ENCODE data around the gene ANKS1B.
"Not testable (repeated sequence)": the region's sequence is repeated elsewhere in the genome, so short reads cannot be mapped to it uniquely, and the experiment has no call there.

ANKS1B gene

DNA sequence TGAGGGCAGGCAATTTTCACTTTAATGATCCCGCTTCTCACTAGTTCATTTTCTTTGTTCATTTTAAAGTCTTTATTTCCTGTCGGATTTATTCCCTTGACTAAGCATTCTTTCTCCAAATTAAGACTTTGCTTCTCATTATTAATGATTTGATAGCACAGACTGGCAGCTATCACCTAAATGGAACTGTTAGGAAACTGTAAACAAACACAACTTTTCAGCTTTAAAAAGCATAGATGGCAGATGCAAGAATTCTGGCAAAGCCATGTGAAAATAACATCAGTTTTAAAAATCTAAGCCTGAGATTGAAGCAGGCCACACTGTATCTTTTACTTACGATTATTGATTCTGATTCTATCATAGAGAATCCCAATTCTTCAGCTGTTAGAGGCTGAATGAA, 225.7 kb downstream of the ANKS1B start:
- DNase-seq (ENCODE audit: low read depth), result no peak

DNA sequence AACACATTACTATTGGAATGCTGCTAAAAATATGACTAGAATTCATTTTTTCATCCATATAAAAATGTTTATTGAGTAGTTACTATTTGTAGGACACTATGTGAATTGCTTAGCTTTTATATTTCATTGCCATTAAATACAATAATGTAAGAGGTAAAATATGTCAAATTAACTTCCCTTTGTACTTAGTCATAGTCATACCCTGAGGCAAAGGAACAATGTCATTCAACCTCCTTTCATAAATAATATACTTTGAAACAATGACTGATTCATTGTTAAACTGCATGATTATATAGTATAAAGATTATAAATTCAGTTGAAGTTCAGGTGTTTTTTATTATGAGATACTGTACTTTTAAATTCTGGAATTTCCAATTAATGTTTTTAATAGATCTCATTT, 232.0 kb downstream of the ANKS1B start:
- no peak for DNase-seq (ENCODE audit: low read depth)

DNA sequence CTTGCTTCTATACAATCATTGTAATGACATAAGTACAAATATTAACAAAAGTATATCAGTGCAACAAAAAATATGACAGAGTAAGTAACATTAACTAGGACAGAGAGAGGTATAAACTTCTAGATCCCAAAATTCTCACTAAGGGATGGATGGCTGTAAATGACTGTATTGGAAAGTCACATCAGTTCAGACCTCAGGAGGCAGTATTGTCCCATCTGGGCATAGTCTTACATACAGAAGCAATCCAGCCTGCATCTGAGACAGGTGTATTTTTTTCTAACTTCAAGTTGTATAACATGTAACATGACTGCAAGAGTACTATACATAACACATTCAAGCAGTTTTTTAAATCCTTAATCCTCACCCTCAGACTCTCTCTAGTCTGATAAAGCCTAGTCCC, 238.2 kb downstream of the ANKS1B start:
- DNase-seq (ENCODE audit: low read depth), result no peak

DNA sequence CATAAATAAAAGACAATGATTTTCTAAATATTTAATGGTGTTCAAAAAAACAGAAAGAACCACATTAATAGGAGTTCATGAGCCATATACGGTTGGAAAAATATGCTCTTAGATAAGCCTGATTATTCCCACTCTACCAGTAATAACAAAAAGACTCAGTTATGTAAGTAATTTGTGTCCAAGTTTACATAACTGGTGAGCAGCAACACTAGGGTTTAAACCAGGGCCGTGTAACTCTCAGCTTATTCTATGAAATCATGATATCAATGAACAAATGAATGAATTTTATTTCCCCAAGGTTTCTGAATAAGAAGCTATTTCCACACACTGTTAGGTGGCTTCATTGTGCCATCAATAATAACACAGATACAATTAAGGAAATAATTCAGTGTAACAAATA, 238.8 kb downstream of the ANKS1B start:
- DNase-seq (ENCODE audit: low read depth), result no peak

DNA sequence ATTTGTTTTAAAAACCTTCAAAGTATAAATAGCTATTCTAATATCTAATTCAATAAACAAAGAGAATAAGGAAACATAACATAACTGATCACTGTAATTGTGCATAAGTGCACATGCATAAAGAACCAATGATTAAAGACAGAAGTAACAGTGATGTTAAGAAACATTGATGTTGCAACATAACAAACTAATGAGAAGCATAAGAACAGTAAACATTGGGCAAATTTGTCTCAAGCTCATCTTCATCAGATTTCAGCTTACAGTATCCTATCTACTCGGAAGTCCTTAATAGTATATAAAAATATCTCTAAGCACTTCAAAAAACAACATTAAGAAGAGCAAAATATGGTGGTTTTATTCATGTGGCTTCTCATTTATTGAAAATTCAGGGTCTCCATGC, 239.6 kb downstream of the ANKS1B start:
- no peak for DNase-seq (ENCODE audit: low read depth)

DNA sequence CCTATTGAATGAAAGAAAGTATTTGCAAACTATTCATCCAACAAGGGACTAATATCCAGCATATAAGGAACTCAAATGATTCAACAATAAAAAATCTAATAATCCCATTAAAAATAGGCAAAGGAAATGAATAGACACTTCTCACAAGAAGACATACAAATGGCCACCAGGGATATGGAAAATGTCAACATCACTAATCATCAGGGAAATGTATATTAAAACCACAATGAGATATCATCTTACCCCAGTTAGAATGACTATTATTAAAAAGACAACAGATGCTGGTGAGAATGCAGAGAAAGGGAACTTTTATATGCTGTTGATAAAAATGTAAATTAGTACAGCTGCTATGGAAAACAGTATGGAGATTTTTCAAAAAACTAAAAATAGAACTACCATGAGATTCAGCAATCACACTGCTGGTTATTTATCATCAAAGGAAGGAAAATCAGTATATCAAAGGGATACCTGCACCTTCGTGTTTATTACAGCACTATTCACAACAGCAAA, 247.9 kb downstream of the ANKS1B start:
- no peak for DNase-seq (ENCODE audit: low read depth)

DNA sequence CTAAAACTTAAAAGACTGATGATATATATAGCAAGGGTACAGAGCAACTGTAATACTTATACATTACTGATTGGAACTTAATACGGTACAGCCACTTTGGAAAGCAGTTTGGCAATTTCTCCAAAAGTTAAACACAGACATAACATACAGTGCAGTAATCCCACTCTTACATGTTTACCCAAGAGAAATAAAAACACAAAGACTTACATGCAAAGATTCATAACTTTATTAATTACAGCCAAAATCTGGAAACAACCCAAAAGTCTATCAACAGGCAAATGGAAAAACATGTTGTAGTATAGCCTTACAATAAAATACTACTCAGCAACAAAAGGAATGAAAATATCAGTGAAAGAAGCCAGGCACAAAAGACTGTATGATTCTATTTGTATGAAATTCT, 252.6 kb downstream of the ANKS1B start:
- no peak for DNase-seq (ENCODE audit: low read depth)

DNA sequence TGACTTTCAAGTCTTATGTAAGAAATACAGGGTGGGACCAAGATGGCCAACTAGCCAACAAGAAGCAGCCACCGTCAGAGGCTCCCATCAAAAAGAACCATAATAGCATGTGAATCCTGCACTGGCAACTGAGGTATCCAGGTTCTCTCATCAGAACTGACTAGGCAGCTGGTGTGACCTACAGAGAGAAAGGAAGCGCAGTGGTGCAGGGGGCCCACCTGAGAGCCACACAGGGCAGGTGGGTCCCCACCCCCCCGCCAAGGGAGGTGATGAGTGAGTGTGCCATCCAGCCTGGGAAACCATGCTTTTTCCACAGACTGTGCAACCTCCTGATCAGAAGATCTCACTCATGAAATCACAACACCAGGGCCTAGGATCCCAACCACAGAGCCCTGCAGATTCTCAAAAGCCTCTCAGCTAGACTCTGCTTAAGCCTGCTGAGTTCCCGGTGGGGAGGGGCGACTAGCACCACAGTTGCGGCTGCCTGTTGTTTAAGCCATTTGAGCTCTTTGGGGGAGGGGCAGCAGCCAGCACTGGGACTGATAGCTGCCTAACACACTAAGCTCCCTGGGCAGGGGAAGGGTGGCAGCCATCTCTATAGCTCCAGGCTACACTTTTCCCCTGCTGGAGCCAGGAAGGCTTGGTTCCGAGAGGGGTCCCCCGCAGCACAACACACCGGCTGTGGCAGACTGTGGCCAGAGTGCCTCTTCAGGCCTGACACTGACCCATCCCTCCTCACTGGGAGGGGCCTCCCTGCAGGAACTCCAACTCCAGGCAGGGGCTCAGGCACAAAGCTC, 261.8 kb downstream of the ANKS1B start:
- DNase-seq (ENCODE audit: low read depth), result no peak

DNA sequence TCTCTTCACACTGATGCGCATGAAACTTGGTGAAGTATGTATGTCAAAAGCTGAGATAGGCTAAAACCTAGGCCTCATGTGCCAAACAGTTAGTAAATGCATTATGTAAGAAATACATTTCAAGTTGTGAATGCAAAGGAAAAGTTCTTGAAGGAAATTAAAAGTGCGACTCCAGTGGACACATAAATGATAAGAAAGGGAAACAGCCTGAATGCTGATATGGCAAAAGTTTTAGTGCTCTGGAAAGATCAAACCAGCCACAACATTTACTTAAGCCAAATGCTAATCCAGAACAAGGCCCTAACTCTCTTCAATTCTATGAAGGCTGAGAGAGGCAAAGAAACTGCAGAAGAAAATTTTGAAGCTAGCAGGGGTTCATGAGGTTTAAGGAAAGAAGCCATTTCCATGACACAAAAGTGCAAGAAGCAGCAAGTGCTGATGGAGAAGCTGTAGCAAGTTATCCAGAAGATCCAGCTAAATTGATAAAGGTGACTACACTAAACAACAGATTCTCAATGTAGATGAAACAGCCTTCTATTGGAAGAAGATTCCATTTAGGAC, 262.9 kb downstream of the ANKS1B start:
- DNase-seq (ENCODE audit: low read depth), result no peak

DNA sequence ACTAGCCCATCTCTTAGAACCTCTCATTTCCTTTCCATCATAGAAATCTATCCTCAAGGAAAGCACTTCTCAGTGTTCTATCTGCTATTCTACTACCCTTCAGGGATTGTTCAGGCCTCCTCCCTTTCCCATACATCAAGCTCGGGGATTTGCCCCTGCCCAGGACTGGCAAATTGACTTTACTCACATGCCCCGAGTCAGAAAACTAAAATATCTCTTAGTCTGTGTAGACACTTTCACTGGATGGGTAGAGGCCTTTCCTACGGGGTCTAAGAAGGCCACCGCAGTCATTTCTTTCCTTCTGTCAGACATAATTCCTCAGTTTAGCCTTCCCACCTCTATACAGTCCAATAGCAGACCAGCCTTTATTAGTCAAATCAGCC, 264.7 kb downstream of the ANKS1B start:
- not testable (repeated sequence) for DNase-seq (ENCODE audit: low read depth)

DNA sequence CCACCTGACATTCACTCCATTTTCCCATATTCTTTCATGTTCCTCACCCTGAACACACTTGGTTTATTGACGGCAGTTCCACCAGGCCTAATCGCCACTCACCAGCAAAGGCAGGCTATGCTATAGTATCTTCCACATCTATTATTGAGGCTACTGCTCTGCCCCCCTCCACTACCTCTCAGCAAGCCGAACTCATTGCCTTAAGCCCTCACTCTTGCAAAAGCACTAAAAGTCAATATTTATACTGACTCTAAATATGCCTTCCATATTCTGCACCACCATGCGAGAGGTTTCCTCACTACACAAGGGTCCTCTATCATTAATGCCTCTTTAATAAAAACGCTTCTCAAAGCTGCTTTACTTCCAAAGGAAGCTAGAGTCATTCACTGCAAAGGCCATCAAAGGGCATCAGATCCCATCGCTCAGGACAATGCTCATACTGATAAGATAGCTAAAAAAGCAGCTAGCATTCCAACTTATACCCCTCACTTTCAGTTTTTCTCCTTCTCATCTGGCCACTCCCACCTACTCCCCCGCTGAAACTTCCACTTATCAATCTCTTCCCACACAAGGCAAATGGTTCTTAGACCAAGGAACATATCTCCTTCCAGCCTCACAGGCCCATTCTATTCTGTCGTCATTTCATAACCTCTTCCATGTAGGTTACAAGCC, 265.2 kb downstream of the ANKS1B start:
- DNase-seq (ENCODE audit: low read depth), result not testable (repeated sequence)

DNA sequence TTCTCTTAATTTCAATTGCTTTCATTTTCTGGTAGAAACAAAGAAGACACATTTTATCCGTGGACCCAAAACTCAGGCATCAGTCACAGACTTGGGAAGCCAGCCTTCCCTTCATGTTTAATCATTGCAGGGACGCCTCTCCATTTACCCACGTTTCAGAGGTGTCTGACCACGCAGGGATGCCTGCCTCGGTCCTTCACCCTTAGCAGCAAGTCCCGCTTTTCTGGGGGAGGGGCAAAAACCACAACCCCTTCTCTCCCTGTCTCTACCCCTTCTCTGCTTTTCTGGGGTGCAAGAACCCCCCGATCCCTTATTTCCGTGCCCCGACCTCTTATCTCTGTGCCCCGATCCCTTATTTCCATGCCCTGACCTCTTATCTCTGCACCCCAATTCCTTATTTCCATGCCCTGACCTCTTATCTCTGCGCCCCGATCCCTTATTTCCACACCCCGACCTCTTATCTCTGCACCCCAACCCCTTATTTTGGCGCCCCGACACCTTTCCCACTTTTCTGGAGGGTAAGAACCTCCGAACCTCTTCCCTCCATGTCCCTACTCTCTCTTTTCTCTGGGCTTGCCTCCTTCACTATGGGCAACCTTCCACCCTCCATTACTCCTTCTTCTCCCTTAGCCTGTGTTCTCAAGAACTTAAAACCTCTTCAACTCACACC, 268.8 kb downstream of the ANKS1B start:
- not testable (repeated sequence) for DNase-seq (ENCODE audit: low read depth)

DNA sequence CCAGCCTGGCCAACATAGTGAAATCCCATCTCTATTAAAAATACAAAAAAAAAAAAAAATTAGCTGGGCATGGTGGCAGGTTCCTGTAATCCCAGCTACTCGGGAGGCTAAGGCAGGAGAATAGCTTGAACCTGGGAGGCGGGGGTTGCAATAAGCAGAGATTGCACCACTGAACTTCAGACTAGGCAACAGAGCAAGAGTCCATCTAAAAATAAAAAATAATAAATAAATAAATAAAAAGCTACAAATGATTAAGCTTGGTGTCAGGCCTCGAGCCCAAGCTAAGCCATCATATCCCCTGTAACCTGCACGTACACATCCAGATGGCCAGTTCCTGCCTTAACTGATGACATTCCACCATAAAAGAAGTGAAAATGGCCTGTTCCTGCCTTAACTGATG, 269.8 kb downstream of the ANKS1B start:
- not testable (repeated sequence) for DNase-seq (ENCODE audit: low read depth)

DNA sequence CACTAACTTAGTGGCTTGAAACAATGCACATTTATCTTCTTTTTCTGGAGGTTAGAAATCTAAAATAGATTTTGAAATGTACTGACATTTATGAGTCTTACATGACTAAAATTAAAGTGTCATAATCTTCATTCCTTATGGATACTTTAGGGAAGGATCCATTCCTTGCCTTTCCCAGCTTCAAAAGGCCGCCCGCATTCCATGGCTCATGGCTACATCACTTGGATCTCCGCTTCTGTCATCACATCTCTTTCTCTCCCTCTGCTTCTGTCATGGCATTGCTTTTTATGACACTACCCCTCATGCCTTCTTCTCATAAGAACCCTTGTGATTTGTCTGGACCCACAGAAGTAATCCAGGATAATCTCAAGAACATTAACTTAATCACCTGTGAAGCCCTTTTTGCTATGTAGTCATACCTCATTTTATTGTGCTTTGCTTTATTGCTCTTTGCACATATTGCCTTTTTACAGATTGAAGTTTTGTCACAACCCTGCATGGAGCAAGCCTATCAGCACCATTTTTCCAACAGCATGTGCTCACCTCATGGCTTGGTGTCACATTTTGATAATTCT, 270.7 kb downstream of the ANKS1B start:
- no peak for DNase-seq (ENCODE audit: low read depth)

DNA sequence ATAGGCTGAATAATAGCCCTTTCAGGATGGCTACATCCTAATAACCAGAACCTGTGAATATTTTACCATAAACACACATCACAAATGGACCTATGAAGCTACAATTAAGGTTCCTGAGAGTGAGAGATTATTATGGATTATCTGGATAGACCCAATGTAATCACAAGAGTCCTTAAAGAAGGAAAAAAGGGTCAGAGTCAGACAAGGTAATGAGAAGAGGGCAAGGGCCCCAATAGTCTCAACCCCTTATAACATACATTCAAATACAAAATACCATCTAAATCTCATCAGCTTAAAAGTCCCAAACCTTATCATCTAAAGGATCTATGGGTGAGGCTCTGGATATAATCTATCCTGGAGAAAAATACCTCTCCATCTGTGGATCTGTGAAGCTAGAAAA, 272.5 kb downstream of the ANKS1B start:
- no peak for DNase-seq (ENCODE audit: low read depth)

DNA sequence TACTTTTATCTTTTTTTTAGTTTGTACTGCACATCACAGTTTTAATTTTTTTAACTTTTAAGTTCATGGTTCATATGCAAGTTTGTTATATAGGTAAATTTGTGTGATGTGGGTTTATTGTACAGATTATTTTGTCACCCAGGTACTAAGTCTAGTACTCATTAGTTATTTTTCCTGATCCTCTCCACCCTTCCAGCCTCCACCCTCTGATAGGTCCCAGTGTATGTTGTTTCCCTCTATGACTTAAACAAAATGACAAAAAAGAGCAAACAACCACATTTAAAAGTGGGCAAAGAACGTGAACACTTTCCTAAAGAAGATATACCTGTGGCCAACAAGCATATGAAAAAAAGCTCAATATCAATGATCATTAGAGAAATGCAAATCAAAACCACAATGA, 273.5 kb downstream of the ANKS1B start:
- DNase-seq (ENCODE audit: low read depth), result no peak

DNA sequence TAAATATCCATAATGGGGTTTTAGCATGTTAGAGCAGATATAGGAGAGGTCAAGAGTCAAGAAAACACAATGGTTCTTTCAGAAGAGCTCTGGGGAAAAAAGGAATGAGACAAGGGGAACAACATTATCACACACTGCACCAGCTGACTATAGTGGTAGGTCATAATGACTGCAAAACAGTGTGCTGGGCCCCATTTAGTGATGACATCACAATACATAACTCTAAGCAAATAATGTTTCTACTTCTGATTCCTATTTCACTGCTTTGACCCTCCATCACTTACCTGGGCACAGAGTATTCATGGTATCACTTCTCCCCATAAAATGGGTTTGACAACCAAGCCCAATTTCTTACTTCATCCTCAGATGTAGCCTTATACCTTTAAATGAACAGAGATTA, 275.1 kb downstream of the ANKS1B start:
- DNase-seq (ENCODE audit: low read depth), result no peak

DNA sequence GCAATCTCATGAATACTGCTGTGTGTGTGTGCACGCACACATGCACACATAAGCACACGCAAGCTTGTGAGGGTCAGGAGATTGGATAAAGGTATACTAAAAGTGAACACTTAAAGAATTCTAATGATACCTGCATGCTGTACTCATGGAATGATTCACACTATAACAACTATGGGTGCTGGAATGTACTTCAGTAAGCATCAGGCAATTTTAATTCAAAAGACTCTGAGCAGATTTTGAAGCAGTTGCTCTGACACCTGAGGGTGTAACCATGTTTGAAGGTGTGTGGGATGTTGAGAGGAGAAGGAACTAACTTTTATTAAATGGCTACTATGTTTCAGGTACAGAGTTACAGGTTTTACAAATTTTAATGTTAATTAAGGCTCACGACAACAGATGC, 275.6 kb downstream of the ANKS1B start:
- no peak for DNase-seq (ENCODE audit: low read depth)

DNA sequence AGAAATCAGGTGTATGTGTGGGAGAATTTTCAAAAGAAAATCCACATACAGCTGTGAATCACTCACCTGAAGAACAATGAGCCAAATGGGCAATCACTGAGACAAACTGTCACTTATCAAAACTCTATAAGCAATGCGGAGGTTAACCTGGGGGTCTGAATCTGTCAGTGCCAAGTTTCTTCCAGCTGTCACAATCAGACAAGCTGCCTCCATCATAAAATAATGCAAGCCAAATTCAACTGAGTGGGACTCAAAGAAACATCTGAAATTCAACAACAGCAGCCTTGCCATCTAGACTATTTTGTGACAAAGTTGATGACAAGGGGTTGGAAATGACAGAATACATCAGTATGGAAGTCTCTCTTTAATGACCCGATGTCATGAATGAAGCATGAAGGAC, 276.9 kb downstream of the ANKS1B start:
- DNase-seq (ENCODE audit: low read depth), result no peak

DNA sequence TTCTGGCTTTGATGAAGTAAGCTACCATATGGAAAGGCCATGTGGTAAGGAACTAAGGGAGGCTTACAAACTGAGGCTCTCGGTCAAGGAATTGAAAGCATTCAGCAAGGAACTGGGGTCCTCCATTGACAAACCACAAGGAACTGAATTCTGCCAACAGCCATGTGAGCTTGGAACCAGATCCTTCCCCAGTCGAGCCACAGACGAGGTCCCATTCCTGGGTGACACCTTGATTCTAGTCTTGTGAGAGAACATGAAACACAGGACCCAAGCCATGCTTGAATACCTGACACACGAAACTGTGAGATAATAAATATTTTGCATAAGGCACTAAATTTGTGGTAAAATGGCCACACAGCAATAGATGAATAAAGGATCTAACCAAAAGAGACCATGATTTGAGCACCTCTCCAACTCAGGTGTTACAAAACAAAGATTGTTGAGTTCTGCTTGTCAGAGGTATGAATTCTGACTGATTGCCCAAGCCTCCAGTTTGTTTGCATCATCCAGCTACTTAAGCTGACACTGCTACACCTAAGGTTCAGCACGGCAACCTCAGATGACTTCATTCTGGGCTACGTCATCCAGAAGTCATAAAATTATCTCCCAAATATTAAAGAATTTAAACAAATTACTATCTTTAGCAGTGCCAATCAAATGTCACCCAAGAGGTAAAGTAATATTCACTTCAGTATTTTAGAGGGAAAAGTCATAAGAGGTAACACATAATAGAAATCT, 277.8 kb downstream of the ANKS1B start:
- DNase-seq (ENCODE audit: low read depth), result no peak

DNA sequence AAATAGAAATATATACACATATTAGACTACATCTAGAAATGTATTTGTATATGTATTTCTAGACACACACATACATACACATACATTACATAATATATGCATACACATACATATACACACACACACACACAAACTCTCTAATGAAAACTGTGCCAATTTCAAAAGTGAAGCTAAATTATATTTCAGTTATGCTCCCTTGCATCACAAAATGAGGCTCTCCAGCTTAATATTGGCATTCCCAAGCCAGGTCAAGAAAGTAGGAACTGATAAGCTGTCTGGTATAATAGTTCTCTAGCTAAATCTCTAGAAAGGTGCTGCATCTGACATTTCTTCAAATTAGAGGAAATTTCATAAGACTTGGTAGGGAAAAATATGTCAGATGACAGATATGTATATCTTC, 280.3 kb downstream of the ANKS1B start:
- no peak for DNase-seq (ENCODE audit: low read depth)

DNA sequence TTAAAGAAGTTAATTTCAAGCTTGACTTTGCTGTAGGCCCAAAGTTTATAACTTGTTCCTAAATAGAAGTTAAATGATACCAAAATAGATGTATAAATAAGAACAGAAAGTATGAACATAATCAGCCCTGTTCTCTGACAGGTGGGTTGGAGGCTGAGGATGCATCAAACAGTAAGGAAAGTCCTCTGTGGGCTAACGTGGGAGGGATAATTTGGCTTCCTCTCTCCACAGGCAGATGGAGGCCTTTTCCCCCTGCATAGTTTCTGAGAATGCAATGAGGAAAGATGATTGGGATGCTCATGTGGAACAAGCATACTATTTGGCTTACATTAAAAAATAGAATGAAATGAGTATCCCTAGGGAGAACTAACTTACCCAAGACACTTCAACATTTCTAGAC, 280.7 kb downstream of the ANKS1B start:
- DNase-seq (ENCODE audit: low read depth), result no peak
